HG03064 (cell line): ENCODE measurements around the gene ATAD2B.

ENCODE experiments used
- ATAC-seq: cut with Tn5 transposase; IDR thresholded peaks from one replicate; pipeline ENCODE4 v1.9.1; 2021; ENCODE audit warnings: low read depth; ENCODE audit not compliant: unreplicated experiment

The ATAD2B gene

DNA sequence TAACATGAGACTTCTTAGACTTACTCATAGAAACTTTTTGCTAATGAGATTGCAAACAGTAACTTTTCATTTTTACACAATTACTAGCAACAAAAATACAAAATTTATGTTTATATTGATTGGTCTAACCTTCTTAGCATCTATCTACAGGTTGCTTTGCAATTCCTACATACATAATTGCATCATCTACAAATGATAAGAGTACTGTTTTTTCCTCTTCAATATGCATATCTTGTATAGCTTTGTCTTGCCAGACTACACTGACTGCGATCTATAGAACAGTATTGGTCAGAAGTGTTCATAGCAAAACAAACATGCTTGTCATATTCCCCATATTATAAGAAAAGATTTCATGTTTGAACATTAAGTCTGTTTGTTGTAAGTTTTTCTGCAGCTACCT lies 87.9 kb downstream of the ATAD2B start:
- ATAC-seq = no peak

DNA sequence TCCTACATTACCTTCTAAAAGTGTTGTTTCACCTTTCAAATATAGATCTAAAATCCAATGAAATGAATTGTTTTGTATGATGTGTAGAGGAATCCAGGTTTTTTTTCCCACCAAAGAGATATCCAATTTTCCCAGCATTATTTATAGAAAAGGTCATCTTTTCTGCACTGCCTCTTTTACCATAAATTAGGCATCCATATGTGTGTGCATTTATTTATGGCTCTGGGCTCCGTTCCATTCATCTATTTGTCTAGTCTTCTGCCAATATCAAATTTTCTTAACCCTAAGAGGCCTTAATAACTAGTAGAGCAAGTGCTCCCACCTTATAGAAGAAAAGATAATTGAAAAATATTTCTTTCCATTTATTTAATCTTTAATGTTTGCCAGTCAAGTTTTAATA lies 88.3 kb downstream of the ATAD2B start:
- no peak for ATAC-seq

DNA sequence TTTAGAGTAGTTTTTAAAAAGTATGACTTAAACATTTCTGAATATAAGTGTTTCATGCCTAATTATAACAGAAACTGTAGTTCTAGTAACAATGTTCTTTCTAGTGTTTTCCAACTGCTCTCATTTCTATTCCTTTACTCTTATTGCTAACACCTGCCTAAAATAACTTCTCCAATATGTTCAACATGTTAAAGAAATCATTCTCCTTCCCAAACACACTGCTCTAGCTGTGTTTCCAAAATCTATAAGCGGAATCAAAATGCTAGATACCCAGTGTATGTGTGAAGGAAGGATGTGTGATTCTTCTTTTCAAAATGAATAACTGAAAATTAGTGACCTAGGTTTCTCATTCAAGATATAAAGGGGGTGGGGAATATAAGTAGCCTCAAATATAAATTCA lies 89.1 kb downstream of the ATAD2B start:
- ATAC-seq = no peak

DNA sequence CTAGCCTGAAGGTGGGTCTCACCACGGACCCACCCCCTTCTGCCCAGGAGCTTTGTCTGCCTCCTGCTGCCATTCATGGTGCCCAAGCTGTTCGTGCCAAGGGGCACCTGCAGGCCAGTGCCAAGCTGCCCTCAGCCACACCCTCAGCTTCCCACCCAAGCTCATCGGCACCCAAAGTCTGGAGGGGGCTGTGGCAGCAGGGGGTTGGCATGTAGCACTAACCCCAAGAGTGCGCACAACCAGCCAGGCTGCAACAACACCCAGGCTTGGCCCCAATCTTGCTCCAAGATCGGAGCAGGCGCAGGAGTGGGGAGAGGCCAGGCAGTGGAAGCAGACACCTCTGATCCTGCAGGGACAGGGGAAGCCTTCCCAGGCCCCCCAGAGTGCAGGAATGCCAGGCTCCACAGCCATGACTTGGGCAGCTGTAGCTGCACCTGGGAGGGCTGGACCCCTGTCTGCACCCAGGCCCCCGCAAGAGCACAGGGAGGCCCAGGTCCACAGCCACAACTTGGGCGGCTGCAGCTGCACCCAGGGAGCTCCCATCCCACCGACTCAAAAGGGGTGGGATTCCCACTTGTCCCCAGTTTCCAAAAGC lies 89.9 kb downstream of the ATAD2B start:
- ATAC-seq = no peak

DNA sequence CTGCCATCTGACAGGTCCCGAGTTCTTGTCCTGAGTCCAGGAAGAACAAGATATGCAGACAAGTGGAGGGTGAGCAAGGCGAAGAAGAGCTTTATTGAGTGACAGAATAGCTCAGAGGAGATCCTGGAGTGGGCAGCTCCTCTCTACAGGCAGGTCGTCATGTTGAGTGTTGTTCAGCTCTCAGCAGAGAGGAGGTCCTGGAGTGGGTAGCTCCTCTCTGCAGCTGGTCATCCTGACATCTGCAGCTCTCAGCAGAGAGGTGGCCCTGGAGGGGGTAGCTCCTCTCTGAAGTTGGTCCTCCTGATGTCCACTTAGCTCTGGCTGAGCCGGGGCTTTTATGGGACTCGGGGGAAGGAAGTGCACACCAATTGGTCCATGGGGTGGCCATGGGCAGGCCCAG lies 90.4 kb downstream of the ATAD2B start:
- no peak for ATAC-seq

DNA sequence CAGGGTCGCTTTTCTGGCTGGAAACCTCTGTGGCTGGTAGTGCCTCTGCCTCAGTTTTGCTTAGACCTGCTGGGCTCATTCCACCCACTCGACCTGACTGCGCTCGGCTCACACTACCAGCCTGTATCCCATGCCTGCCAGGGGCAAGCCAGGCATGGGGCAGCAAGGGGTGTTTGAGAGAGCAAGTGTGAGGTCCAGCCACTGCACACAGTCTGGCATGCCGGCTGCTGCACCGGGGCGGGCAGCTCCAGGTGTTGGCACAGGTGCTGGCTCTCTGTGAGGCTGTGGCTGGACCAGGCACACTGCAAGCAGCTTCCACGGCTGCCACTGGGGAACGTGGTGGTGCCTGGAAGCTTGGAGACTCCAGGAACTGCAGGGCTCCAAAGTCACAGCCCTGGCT lies 90.9 kb downstream of the ATAD2B start:
- no peak for ATAC-seq

DNA sequence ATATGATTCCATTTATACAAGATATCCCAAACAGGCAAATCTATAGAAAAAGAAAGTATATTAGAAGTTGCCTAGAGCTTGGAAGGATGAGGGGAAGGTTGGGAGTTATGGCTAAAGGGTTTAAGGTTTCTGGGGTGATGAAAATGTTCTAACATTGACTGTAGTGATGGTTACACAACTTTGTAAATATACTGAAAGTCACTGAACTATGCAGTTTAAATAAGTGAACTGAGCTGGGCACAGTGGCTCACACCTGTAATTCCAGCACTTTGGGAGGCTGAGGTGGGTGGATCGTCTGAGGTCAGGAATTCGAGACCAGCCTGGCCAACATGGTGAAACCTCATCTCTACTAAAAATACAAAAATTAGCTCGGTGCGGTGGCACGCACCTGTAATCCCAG lies 91.5 kb downstream of the ATAD2B start:
- ATAC-seq = no peak

DNA sequence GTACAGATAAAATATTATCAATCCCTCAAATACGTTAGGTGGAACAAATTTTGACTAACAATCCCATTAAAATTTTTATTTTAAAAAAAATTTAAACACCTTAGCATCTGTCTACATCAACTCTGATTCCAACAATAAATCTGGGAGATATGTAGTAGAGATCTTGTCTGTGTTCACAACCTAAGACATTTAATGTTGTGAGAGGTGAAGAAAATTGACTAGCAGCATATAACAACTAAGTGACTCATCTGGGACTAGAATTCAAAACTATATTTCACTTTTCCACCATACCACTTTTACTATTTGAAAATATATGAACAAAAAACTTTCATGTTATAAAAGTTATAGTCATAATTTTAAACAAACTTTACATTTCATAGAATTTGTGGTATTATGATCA lies 97.9 kb downstream of the ATAD2B start:
- no peak for ATAC-seq

DNA sequence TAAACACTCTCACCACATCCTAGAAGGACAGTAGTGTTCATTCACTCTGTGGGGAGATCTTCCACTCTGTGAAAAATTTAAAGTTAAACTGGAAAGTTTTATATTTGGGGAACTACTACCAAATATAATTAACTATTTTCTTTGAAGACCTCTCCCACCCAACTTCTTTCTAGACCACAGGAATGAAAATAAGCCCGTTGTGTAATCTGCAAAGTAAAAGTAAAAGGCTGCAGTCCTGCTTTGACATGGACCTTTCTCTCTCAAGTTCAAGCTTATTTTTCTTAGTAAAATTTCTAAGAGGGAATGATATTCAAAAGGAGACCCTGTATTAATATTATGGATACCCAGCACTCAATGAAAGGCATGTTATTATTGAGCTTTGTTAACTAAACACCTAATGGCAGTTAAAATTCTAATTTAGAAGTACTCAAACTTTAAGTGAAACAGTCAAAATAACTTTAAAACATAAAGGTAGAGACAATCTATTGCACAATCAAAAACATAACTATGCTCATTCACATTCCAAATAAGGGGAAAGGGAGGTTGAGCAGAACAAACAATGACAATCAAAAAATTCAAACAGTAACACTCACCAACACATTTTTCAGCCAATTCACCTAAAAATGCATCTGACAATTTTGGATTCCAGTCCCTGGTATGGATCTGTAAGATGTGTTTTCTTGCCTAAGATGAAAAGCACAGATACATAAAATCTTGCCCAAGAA lies 98.5 kb downstream of the ATAD2B start:
- ATAC-seq = no peak

DNA sequence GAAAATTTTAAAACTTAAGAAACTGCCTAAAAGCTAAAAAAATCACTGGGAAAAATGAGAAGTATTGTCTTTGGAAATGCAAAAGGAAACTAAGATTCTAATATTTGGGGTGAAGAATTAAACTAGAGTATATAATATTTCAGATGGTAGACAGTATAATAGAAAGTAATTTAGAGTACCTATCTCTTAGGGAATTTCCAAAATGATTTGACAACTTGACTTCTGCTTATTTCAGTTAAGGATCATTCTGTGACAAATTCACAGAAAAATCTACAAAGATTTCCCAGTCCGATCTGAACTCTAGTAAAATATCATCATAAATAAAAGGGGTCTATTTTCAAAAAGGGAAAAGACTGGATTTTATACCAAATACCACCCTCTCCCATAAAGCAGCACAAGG lies 99.6 kb downstream of the ATAD2B start:
- no peak for ATAC-seq

DNA sequence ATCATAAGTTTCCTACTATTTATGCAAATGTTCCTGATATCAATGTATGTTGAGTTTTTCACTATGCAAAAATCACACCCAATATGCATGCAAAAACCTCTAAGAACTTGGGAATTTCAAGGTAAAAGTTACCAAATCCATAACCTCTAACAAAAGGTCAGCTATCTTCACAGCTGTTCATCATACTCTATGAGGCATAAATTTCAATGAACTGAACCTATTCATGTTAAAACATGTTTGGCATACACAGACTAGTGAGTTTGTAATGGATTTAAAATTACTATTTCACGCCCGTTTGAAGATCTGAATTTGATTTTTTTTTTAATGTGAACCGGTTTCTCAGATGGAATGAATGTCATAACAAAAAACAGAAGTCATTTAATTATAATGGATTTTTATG lies 100.2 kb downstream of the ATAD2B start:
- ATAC-seq = no peak

DNA sequence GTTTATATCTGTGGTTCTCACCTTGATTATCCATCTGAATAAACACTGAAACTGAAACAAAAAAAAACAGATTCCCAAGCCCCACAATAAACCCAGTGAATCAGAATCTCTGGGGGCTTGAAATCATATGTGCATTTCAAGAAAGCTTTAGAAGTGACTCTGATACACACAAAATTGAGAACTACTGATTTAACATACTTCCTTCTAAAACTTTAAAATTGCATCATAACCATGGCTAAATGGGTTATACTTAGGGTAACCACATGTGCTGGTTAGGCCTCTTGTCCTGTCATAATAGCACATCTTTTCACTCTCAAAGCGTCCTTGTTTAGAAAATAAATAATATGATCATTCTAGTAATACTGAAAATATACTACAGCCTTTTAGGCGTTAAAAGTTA lies 100.9 kb downstream of the ATAD2B start:
- ATAC-seq = no peak

DNA sequence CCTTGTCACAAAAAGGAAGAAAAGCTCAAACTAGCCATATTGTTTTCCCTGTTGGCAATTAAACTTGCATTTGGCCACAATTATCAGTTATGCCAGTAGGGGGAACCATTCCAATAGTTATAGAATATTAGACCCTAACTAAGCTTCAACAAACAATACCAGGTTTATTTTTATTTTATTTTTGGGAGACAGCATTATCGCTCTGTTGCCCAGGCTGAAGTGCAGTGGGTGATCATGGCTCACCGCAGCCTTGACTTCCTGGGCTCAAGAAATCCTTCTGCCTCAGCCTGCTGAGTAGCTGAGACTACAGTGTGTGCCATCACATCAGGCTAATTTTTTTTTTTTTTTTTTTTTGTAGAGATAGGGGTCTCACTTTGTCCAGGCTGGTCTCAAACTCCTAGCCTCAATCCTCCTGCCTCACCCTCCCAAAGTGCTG lies 102.1 kb downstream of the ATAD2B start:
- ATAC-seq = no peak

DNA sequence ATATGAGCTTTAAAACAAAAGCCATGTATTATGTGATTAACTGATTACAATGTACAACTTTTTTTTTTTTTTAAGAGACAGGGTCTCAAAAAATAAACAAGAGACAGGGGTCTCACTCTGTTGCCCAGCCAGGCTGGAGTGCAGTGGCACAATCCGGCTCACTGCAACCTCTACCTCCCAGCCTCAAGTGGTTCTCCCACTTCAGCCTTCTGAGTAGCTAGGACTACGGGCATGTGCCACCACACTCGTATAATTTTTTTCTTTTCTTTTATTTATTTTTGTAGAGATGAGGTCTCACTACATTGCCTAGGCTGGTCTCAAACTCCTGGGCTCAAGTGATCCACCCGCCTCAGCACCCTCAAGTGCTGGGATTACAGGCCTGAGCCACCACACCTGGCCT lies 103.1 kb downstream of the ATAD2B start:
- ATAC-seq = no peak

DNA sequence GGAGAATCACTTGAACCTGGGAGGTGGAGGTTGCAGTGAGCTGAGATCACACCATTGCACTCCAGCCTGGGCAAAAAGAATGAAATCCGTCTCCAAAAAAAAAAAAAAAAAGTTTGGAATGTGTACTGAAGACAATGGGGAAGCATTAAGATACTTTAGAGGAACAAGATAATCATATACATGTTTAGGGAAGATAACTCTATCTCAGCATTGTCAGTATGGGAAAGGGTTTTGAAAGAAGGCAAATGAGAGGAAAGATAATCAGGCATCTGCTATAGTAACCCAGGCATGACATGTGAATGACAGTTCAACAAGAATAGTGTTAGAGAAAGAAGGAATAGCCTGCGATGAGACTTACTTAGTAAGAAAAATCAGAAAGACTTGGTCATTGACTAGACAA lies 112.0 kb downstream of the ATAD2B start:
- ATAC-seq = no peak

DNA sequence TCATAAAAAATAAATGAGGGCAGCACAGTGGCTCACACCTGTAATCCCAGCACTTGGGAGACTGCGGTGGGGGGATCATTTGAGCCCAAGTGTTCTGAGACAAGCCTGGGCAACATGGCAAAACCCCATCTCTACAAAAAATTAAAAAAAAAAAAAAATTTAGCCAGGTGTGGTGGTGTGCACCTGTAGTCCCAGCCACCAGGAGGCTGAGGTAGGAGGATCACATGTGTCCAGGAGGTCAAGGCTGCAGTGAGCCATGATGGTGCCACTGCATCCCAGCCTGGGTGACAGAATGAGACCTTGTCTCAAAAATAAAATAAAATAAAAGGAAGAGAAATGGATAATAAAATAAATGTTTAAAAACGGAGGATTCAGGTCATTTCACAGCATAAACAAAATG lies 113.5 kb downstream of the ATAD2B start:
- ATAC-seq = no peak

DNA sequence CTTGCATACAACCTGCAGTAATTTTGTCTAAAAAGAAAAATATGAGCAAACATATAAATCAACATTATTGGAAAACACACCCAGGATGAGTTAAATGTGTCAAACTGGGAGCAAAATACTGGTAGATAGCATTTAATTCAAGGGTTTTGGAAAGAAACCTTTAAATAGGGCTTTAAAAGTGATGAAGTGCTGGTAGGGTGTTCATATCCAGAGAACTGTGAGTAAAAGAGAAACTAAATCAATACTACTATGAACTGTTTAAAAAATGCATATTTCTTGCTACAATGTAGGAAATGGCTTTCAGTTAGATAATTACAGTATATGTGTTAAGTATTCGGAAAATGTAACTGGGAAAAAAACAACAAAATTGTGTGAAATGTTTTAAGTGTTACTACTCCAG lies 117.8 kb downstream of the ATAD2B start:
- no peak for ATAC-seq

DNA sequence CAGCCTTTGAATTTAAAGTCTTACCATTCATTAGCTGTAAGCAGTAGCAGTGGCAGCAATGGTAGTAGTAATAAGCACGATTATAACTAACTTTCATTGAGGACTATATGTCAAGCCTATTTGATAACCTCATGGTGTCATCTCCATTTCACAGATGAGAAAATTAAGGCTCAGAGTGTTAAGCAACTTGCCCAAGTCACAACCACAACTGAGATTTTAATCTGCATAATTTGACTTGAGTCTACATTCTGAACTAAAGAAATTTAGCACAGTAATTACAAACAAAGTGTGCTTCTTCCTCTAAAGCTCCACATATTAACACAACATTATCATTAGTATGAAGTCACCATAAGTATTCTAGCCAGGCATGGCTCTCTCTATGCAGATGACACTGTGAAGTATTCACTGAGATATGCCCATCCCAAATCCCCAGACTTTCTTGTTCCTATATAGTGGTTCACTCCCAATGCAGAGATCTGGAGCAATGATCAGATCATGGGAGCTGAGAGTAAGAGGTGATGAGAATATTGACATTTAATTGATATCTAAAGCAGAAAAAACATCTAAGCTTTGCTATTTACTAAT lies 120.2 kb downstream of the ATAD2B start:
- ATAC-seq = no peak

DNA sequence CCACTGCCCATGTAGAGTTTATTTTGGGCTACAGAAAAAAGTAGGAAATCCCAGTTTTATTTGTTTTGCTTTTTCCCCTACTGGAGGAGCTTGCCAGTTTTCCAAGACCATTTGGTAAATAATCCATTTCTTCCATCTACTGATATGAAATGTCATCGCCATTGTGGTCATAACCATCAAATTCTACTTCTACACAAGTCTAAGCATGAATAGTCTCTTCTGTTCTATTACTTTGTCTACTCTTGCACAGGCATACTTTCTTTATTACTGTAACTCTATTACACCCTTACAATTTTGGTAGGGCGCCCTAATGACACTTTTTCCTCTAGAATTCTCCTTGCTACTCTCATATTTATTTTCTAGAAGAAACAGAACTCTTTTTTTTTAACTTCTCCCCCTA lies 120.7 kb downstream of the ATAD2B start:
- ATAC-seq = no peak

DNA sequence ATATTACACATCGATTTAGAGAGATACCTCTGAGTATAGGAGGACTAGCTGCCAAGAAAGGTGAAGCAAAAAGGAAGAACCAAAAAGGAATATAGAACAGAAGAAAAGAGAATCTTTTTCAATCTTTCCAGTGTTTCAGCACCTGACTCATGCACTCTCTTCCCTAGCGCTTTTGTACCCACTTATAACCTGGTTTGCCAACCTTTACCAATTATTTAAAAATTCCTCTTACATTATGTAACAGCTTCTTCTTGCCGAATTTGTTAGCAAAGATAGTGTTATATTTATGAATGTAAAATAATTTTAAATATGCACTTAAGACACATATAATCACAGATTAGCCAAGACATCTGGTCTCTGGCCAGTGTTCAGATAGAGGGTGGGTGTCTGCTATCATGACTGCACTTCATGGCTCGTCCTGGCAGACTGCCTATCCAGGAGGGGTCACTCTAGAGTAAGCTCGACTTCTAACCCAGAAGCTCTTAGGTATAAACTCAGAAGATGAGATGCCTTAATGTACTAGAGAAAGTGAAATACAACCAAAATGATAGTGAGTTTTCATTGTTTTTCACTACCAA lies 122.9 kb downstream of the ATAD2B start:
- no peak for ATAC-seq

DNA sequence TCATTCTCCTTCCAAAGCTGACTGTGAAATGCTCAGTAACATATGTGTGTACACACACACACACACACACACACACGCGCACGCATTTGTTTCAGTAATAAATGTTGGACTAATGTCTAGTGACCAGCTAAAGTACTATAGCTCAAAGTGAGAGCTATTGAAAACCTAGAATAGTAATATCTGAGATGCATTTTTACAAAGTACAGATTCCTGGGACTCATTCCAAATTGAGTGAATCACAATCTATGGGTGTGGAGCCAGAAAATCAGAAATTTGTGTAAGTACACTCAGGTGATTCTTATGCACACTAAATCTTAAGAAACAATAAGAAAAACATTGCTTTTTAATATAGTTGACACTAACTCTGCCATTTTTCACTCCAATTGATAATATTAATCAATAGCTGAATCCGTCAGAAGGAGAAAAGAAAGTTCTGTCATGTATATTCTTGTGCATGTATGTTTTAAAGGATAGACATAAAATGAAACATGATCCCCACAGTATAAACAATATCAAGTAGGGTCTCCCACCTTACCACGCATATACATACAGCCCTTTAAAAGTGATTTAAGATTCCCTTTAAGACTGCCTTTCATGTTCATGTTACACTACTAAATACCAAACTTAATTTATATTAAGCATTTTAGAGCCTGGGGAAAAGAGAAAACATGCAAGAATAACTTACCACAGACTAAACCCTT lies 123.5 kb downstream of the ATAD2B start:
- ATAC-seq = no peak
